Cardiac muscle cell (in vitro differentiated cells and primary cell): ENCODE measurements around the gene EEA1. TPM values are rescaled to one million over a fixed set of nuclear protein-coding genes. Genes with fewer than 3 reads are reported as not detected.

Experiments
- DNase-seq, 2 donors: peaks; one replicate each; pipeline versions ENCODE4 v3.0.0 to v3.0.0-alpha.2; 2010 to 2017; ENCODE audit warnings: low read depth in 1 of 2, low spot score in 1 of 2
- H3K27ac ChIP-seq: fragments of 200-600 bp; sonication (generic); 2 replicates; pipeline ENCODE4 v1.5.1; 2016
- H3K27me3 ChIP-seq: fragments of 200-600 bp; sonication (generic); 2 replicates; pipeline ENCODE4 v1.6.0; 2016; ENCODE audit warnings: control low read depth
- H3K36me3 ChIP-seq: fragments of 200-600 bp; sonication (generic); 2 replicates; pipeline ENCODE4 v1.5.1; 2016; ENCODE audit warnings: control low read depth
- H3K4me1 ChIP-seq: fragments of 200-600 bp; sonication (generic); 2 replicates; pipeline ENCODE4 v1.8.1; 2017; ENCODE audit warnings: low read depth, mild to moderate bottlenecking, mixed run types
- H3K4me3 ChIP-seq: fragments of 200-600 bp; sonication (generic); 2 replicates; pipeline ENCODE4 v1.5.1; 2016; ENCODE audit warnings: mild to moderate bottlenecking
- H3K9me3 ChIP-seq: fragments of 200-600 bp; sonication (generic); 2 replicates; pipeline ENCODE4 v1.5.1; 2017; ENCODE audit warnings: low read depth, mild to moderate bottlenecking, control low read depth
- polyA plus RNA-seq: library from polyadenylated mRNA; unstranded; fragments of >200 nt; fragmentation: Nextera tagmentation; extraction: Ambion mirVana; gene quantifications from 2 replicates; pipeline ENCODE4 v1.2.1, GENCODE V29; 2016
- total RNA-seq: library from RNA; depleted of rRNA; stranded (reverse); fragments of >200 nt; gene quantifications from 2 replicates; pipeline ENCODE4 v1.2.3, GENCODE V29; 2016
- TF ChIP-seq, protein P1 (sequence below): IDR thresholded peaks from 2 replicates; pipeline ENCODE4 v1.5.1; 2012; ENCODE audit warnings: low read depth, mild to moderate bottlenecking, low read length

EEA1 gene
- total and polyA plus RNA-seq, 2 experiments from 2014 or later, result 9.8 to 32.9 TPM

DNA sequence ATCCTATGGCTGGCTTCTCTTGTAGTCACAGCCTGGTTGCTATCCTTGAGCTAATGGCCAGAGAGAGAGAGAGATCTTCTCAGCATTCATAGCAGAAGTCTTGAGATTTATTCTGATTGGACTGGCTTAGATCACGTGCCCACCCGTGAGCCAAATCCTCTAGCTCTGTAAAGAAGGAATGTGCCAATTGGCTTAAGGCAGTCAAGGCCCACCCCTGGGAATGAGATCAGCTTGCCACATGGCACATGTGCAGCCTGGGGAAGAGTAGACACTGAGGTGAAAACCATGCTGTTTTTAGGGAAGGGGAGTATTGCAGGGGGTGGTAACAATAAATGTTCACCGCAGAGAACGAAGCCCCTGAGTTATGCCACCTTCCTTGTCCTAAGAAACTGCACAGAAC is 190.0 kb downstream of the EEA1 start:
- peak in 1 of 2 donors; percentile 21 for DNase-seq
- Histone ChIP-seq H3K36me3 (no peaks in the 10 kb centered on the region), H3K27ac (no peak overlapping the region), H3K4me1 (peaks cover 3% of the 10 kb centered on the region), H3K4me3 (no peak overlapping the region), H3K9me3 (no peaks in the 10 kb centered on the region), H3K27me3 (no peaks in the 10 kb centered on the region)
- TF ChIP-seq, protein P1, sequence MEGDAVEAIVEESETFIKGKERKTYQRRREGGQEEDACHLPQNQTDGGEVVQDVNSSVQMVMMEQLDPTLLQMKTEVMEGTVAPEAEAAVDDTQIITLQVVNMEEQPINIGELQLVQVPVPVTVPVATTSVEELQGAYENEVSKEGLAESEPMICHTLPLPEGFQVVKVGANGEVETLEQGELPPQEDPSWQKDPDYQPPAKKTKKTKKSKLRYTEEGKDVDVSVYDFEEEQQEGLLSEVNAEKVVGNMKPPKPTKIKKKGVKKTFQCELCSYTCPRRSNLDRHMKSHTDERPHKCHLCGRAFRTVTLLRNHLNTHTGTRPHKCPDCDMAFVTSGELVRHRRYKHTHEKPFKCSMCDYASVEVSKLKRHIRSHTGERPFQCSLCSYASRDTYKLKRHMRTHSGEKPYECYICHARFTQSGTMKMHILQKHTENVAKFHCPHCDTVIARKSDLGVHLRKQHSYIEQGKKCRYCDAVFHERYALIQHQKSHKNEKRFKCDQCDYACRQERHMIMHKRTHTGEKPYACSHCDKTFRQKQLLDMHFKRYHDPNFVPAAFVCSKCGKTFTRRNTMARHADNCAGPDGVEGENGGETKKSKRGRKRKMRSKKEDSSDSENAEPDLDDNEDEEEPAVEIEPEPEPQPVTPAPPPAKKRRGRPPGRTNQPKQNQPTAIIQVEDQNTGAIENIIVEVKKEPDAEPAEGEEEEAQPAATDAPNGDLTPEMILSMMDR, result no peak

DNA sequence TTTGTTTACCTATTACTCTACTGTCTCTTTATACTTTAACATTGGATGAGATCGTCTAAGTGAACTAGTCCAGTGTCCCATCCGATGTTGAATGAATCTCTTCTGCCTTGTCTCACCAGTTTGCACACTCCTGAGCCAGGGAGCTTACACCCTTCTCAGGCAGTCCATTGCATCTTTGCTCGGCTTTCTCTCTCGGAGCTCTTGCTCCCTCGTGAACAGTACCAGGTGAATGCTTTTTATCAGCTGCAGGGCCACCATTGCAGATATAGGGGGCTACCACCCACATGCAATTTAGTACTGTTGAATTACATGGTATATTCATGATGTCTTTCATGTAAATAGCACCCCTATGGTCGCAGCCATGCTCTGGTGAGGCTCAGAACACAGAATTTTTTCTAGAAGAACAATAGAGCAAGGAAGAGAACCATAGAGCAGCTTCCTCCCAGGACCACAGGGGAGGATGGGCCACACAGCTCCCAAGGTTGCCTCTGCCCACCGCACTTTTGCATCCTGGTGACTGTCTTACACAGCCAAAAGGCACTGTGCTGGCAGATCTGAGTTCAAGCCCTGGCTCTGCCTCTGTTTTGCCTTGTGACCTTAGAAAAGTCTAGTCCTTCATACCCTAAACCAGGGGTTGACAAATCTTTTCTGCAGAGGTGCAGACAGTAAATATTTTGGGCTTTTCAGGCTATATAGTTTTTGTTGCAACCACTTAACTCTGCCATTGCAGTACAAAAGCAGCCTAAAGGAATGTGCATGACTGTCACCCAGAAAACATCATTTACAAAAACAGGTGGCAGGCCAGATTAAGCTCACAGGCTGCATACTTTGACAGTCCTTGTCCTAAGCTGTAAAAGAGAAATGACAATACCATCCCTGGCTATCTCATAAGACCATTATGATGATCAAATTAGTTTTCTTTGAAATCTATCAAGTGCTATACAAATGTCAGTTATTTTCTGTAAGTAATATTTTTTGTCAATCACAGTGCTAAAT is 190.9 kb downstream of the EEA1 start:
- Histone ChIP-seq H3K36me3 (no peaks in the 10 kb centered on the region), H3K27me3 (no peaks in the 10 kb centered on the region)
- TF ChIP-seq, protein P1, result no peak

DNA sequence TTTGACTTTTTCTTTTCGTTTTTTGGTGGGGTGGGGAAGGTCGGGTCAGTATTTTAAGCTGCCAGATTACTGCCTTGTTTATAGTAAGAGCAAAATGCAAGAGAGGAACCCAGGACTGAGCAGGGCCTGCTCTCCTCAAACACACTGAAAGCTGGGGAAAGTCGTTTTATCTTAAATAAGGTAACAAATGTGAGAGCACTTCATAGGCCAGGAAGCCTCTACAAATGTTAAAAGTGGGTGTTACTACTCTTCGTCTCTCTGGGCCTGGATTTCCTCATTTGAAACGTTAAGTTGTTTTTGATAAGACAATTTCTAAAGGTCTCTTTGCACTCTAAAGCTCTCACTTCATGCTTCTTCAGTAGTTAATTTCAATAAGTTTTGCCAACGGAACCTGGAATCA is 192.5 kb downstream of the EEA1 start:
- H3K27me3 ChIP-seq, result no peaks in the 10 kb centered on the region
- peak in 1 of 2 donors; percentile 17 for DNase-seq
- TF ChIP-seq, protein P1, result no peak
- no peaks in the 10 kb centered on the region for H3K9me3 ChIP-seq
- H3K27ac ChIP-seq, result peak overlapping the region; percentile 12
- peaks cover 3% of the 10 kb centered on the region for H3K4me1 ChIP-seq
- H3K4me3 ChIP-seq, result no peak overlapping the region
- H3K36me3 ChIP-seq, result no peaks in the 10 kb centered on the region

More for the DNA sequence above, 190.9 kb downstream of the EEA1 start:
- Histone ChIP-seq H3K27ac (no peak overlapping the region), H3K9me3 (no peaks in the 10 kb centered on the region), H3K4me1 (peaks cover 3% of the 10 kb centered on the region), H3K4me3 (no peak overlapping the region)
- no peak for DNase-seq

DNA sequence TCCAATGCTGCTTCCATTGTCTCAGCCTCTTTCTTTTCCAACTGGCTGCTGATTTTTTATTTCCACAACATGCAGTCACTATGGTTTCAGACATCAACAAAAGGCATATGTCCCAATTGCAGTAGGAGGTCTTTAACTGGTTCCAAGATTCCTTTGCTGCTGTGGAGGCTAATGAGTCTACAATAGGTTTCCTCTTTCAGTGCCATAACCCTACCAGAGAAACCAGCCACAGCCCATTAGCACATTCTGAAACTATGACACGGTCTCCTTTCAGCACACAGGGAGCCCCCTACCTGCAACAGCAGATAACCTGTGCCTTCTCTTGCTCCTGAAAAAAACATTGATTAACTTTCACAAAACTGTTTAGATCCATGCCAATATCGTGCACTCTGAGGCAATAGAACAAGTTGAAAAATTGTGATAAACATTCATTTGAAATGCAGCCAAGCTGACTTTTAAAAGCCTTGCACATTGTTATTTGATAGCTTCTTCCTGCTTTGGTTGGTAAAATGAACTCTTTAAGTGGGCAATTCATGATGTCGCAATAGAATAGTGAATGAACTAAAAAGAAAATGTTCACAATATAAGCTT is 193.9 kb downstream of the EEA1 start:
- no peaks in the 10 kb centered on the region for H3K36me3 ChIP-seq
- peaks cover 3% of the 10 kb centered on the region for H3K4me1 ChIP-seq
- DNase-seq, result peak in 1 of 2 donors; percentile 96
- no peak overlapping the region for H3K4me3 ChIP-seq
- H3K27me3 ChIP-seq, result no peaks in the 10 kb centered on the region
- TF ChIP-seq, protein P1, result no peak
- no peaks in the 10 kb centered on the region for H3K9me3 ChIP-seq
- no peak overlapping the region for H3K27ac ChIP-seq

DNA sequence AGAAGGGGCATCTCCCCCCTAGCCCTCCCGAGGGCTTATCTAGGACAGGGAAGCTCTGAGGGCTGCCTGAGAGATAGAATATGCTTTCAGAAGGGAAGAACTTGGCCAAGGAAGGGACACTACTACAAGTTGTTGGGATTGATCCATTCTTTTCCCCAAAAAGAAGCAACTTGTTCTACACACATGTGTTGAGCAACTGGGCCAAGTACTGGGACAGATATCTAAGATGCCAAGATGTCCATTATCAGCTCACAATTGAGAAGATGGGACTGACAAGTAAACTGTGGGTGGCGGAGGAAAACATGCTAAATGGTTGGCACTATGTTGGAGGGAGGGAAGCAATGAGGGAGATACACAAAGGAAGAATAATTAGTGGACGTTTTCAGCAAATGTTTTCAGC is 195.4 kb downstream of the EEA1 start:
- TF ChIP-seq, protein P1, result no peak
- H3K27me3 ChIP-seq, result no peaks in the 10 kb centered on the region
- H3K4me1 ChIP-seq, result peaks cover 3% of the 10 kb centered on the region
- DNase-seq, result no peak
- no peak overlapping the region for H3K27ac ChIP-seq
- H3K4me3 ChIP-seq, result no peak overlapping the region
- no peaks in the 10 kb centered on the region for H3K36me3 ChIP-seq
- no peaks in the 10 kb centered on the region for H3K9me3 ChIP-seq
